GM19468 (cell line): ENCODE data around the gene MAP3K8.
"Not testable (repeated sequence)": the region's sequence is repeated elsewhere in the genome, so short reads cannot be mapped to it uniquely, and the experiment has no call there.

Source experiments
- ATAC-seq: cut with Tn5 transposase; IDR thresholded peaks from one replicate; pipeline ENCODE4 v1.9.1; 2021; ENCODE audit warnings: mild to moderate bottlenecking, moderate library complexity, moderate number of reproducible peaks; ENCODE audit not compliant: unreplicated experiment; ENCODE audit errors: extremely low read depth

The MAP3K8 gene

GRCh38 chr10:30422151-30422695, 11.8 kb upstream of the MAP3K8 start:
- no peak for ATAC-seq

GRCh38 chr10:30422981-30423654, 10.9 kb upstream of the MAP3K8 start:
- no peak for ATAC-seq

GRCh38 chr10:30423655-30424275, 10.2 kb upstream of the MAP3K8 start:
- ATAC-seq, result not testable (repeated sequence)

- no peak for ATAC-seq
These were observed 8.5 kb upstream of the MAP3K8 start for GRCh38 chr10:30425336-30426075.

- no peak for ATAC-seq
These were observed 3.3 kb upstream of the MAP3K8 start for GRCh38 chr10:30430544-30431298.

GRCh38 chr10:30431435-30431911, 2.5 kb upstream of the MAP3K8 start:
- ATAC-seq, result no peak

- no peak for ATAC-seq
These were observed 1.2 kb upstream of the MAP3K8 start for GRCh38 chr10:30432622-30433305.

GRCh38 chr10:30433306-30433729, 666 bp upstream of the MAP3K8 start:
- peak; percentile 0 for ATAC-seq

GRCh38 chr10:30434273-30435072, 489 bp downstream of the MAP3K8 start:
- ATAC-seq, result no peak

GRCh38 chr10:30435073-30435422, 1.1 kb downstream of the MAP3K8 start:
- ATAC-seq, result no peak

- not testable (repeated sequence) for ATAC-seq
These were observed 1.6 kb downstream of the MAP3K8 start for GRCh38 chr10:30435499-30436167.

- no peak for ATAC-seq
These were observed 2.2 kb downstream of the MAP3K8 start for GRCh38 chr10:30436191-30436611.

GRCh38 chr10:30436671-30437030, 2.7 kb downstream of the MAP3K8 start:
- no peak for ATAC-seq

- no peak for ATAC-seq
These were observed 3.3 kb downstream of the MAP3K8 start for GRCh38 chr10:30437031-30437841.

GRCh38 chr10:30438021-30438850, 4.3 kb downstream of the MAP3K8 start:
- no peak for ATAC-seq

- ATAC-seq, result no peak
These were observed 5.9 kb downstream of the MAP3K8 start for GRCh38 chr10:30439931-30440330.
